GM21619 (cell line): Measurements from ENCODE around the gene RAB13.
A peak's percentile ranks its signal among the peaks of the same experiment; 100 is the strongest.

Source experiments
- ATAC-seq: cut with Tn5 transposase; IDR thresholded peaks from one replicate; pipeline ENCODE4 v1.9.1; 2021; ENCODE audit not compliant: unreplicated experiment

Gene RAB13

GRCh38 chr1:153957744-153958110, 28.4 kb downstream of the RAB13 start:
- ATAC-seq: peak; percentile 16

GRCh38 chr1:153956997-153957715, 29.0 kb downstream of the RAB13 start:
- no peak for ATAC-seq

GRCh38 chr1:153954826-153955225, 31.3 kb downstream of the RAB13 start:
- ATAC-seq: no peak

GRCh38 chr1:153953859-153954365, 32.2 kb downstream of the RAB13 start:
- ATAC-seq: no peak

- ATAC-seq: no peak
These were observed 34.3 kb downstream of the RAB13 start for GRCh38 chr1:153951801-153952200.

- ATAC-seq: no peak
These were observed 35.0 kb downstream of the RAB13 start for GRCh38 chr1:153951183-153951582.

- peak; percentile 53 for ATAC-seq
These were observed 39.4 kb downstream of the RAB13 start, which contains the start of gene DENND4B for GRCh38 chr1:153946622-153947241. Gene DENND4B, minus strand, starts transcription at chr1:153946718. Its CDS starts 2,344 bp downstream, at chr1:153944374.

- ATAC-seq: peak; percentile 73
These were observed 40.1 kb downstream of the RAB13 start for GRCh38 chr1:153945795-153946621.

- ATAC-seq: peak; percentile 11
These were observed 40.9 kb downstream of the RAB13 start for GRCh38 chr1:153945131-153945794.

- ATAC-seq: no peak
These were observed 41.4 kb downstream of the RAB13 start for GRCh38 chr1:153944827-153945117.

GRCh38 chr1:153944005-153944826, 41.9 kb downstream of the RAB13 start:
- no peak for ATAC-seq

- no peak for ATAC-seq
These were observed 43.2 kb downstream of the RAB13 start for GRCh38 chr1:153942766-153943549.

GRCh38 chr1:153941826-153942725, 44.1 kb downstream of the RAB13 start:
- ATAC-seq: no peak

- ATAC-seq: no peak
These were observed 45.4 kb downstream of the RAB13 start for GRCh38 chr1:153940756-153941155.

- ATAC-seq: no peak
These were observed 46.7 kb downstream of the RAB13 start for GRCh38 chr1:153939476-153939875.

GRCh38 chr1:153938996-153939395, 47.1 kb downstream of the RAB13 start:
- no peak for ATAC-seq

GRCh38 chr1:153937331-153937730, 48.8 kb downstream of the RAB13 start:
- no peak for ATAC-seq

GRCh38 chr1:153936011-153936802, 49.9 kb downstream of the RAB13 start:
- no peak for ATAC-seq
